Keratinocyte (primary cell): ENCODE data around the gene CTH. TPM values are rescaled to one million over a fixed set of nuclear protein-coding genes. Genes with fewer than 3 reads are reported as not detected.
A peak's percentile ranks its signal among the peaks of the same experiment; 100 is the strongest.

Experiments used
- DNase-seq: peaks from one replicate; pipeline ENCODE4 v3.0.0-alpha.2; 2011; ENCODE audit warnings: low read depth, missing footprints, low spot score
- FAIRE-seq: peaks from 2 replicates; lab custom pipeline; 2011; peaks lifted over from hg19 to GRCh38; lab: Jason Lieb, UNC
- H2AFZ ChIP-seq: 2 replicates; pipeline ENCODE4 v1.6.0; 2012; ENCODE audit warnings: low read length, control low read depth, inconsistent platforms; ENCODE audit not compliant: control insufficient read depth
- H3K27ac ChIP-seq: 2 replicates; pipeline ENCODE4 v1.5.1; 2011; ENCODE audit warnings: low read length; ENCODE audit not compliant: control insufficient read depth, insufficient read depth
- H3K27me3 ChIP-seq: 3 replicates; pipeline ENCODE4 v1.6.0; 2011; ENCODE audit warnings: low read length; ENCODE audit not compliant: control insufficient read depth, insufficient read depth; ENCODE audit errors: extremely low read depth
- H3K36me3 ChIP-seq, 2 experiments: 2 replicates in 1 of 2; 3 replicates in 1 of 2; pipeline ENCODE4 v1.5.1; 2011; ENCODE audit warnings: low read length in 2 of 2, mild to moderate bottlenecking in 1 of 2; ENCODE audit not compliant: control insufficient read depth in 2 of 2, insufficient read depth in 2 of 2; ENCODE audit errors: extremely low read depth in 1 of 2
- H3K4me1 ChIP-seq: 3 replicates; pipeline ENCODE4 v1.5.1; 2011; ENCODE audit warnings: low read length; ENCODE audit not compliant: control insufficient read depth, insufficient read depth; ENCODE audit errors: extremely low read depth
- H3K4me2 ChIP-seq: 3 replicates; pipeline ENCODE4 v1.6.0; 2011; ENCODE audit warnings: low read depth, low read length; ENCODE audit not compliant: control insufficient read depth, insufficient read depth; ENCODE audit errors: extremely low read depth
- H3K4me3 ChIP-seq, 3 experiments: fragments of 200-600 bp in 1 of 3; sonication (generic) in 1 of 3; 2 replicates in 2 of 3; 3 replicates in 1 of 3; pipeline ENCODE4 v1.5.1; 2011 to 2016; ENCODE audit warnings: low read length in 3 of 3, mild to moderate bottlenecking in 3 of 3, control low read depth in 2 of 3, inconsistent platforms in 1 of 3, low read depth in 1 of 3, mixed read lengths in 1 of 3, mixed run types in 1 of 3, moderate library complexity in 1 of 3; ENCODE audit not compliant: control insufficient read depth in 2 of 3, insufficient read depth in 2 of 3; ENCODE audit errors: extremely low read depth in 1 of 3
- H3K79me2 ChIP-seq: 2 replicates; pipeline ENCODE4 v1.6.0; 2012; ENCODE audit warnings: low read length; ENCODE audit not compliant: control insufficient read depth, insufficient read depth
- H3K9ac ChIP-seq: 3 replicates; pipeline ENCODE4 v1.6.0; 2011; ENCODE audit warnings: low read length; ENCODE audit not compliant: control insufficient read depth, insufficient read depth; ENCODE audit errors: extremely low read depth
- H3K9me1 ChIP-seq: 3 replicates; pipeline ENCODE4 v1.6.0; 2011; ENCODE audit warnings: low read length; ENCODE audit not compliant: control insufficient read depth, insufficient read depth; ENCODE audit errors: extremely low read depth
- H3K9me3 ChIP-seq: 2 replicates; pipeline ENCODE4 v1.5.1; 2012; ENCODE audit warnings: low read depth, low read length; ENCODE audit not compliant: control insufficient read depth
- H4K20me1 ChIP-seq: 3 replicates; pipeline ENCODE4 v1.6.0; 2011; ENCODE audit warnings: low read length; ENCODE audit not compliant: control insufficient read depth, insufficient read depth; ENCODE audit errors: extremely low read depth
- EZH2 ChIP-seq: IDR thresholded peaks from one replicate; pipeline ENCODE4 v1.6.1; 2012; ENCODE audit warnings: inconsistent platforms, mild to moderate bottlenecking, low read length, moderate library complexity
- dilution Hi-C: fragments of 300-500 bp; cut with MboI; formaldehyde crosslinking; loops from one replicate; pipeline ENCODE4 v1.7.0; 2020; ENCODE audit warnings: low sequenced_read_pairs; ENCODE audit not compliant: extremely low pct_ligation_motif_present
- polyA minus RNA-seq, 3 experiments: library from RNA; depleted of rRNA, polyadenylated mRNA; stranded (reverse); fragments of >200 nt; gene quantifications; 1 replicate in 1 of 3; 2 replicates in 1 of 3; 3 replicates in 1 of 3; pipeline ENCODE4 v1.2.3, GENCODE V29; 2011
- polyA plus RNA-seq, 5 experiments: library from polyadenylated mRNA; depleted of rRNA in 3 of 5; stranded (reverse) in 3 of 5; stranded (forward) in 1 of 5; unstranded in 1 of 5; fragments of >200 nt; gene quantifications; 1 replicate in 1 of 5; 2 replicates in 3 of 5; 3 replicates in 1 of 5; pipeline versions ENCODE4 v1.2.1 to v1.2.3, GENCODE V29; 2011 to 2012; ENCODE audit warnings: missing spikeins in 2 of 5, low read depth in 1 of 5, low replicate concordance in 1 of 5
- TF ChIP-seq, protein P1 (sequence below), 3 experiments: IDR thresholded peaks in 1 of 3; conservative IDR thresholded peaks in 1 of 3; optimal IDR thresholded peaks in 1 of 3; 2 replicates in 2 of 3; 3 replicates in 1 of 3; pipeline versions ENCODE3 to v1.5.1; 2011; ENCODE audit warnings: low read length in 3 of 3, mild to moderate bottlenecking in 3 of 3, moderate library complexity in 2 of 3, control low read depth in 1 of 3, inconsistent platforms in 1 of 3; ENCODE audit not compliant: insufficient read depth in 2 of 3; ENCODE audit errors: extremely low read depth in 1 of 3

Gene CTH
- polyA plus RNA-seq (3.8 to 5.0 TPM (median 4.4 TPM) in 3 replicates), polyA minus RNA-seq (1.9 to 4.3 TPM (median 4.0 TPM) in 3 replicates)
- 3.0 TPM for polyA plus RNA-seq (2011; ENCODE audit: low read depth)
- 2.8 and 6.1 TPM in 2 replicates for polyA plus RNA-seq (2011; cell fraction: cytosol; rRNA removed)
- polyA plus RNA-seq (2011; cell fraction: nucleus; rRNA removed), result 4.8 and 6.3 TPM in 2 replicates
- polyA plus RNA-seq (2012; ENCODE audit: low replicate concordance), result 2.9 and 7.3 TPM in 2 replicates
- 6.9 TPM for polyA minus RNA-seq (2011; cell fraction: cytosol; rRNA and poly(A)+ RNA removed)
- polyA minus RNA-seq (2011; cell fraction: nucleus; rRNA and poly(A)+ RNA removed), result 5.0 and 6.0 TPM in 2 replicates

DNA sequence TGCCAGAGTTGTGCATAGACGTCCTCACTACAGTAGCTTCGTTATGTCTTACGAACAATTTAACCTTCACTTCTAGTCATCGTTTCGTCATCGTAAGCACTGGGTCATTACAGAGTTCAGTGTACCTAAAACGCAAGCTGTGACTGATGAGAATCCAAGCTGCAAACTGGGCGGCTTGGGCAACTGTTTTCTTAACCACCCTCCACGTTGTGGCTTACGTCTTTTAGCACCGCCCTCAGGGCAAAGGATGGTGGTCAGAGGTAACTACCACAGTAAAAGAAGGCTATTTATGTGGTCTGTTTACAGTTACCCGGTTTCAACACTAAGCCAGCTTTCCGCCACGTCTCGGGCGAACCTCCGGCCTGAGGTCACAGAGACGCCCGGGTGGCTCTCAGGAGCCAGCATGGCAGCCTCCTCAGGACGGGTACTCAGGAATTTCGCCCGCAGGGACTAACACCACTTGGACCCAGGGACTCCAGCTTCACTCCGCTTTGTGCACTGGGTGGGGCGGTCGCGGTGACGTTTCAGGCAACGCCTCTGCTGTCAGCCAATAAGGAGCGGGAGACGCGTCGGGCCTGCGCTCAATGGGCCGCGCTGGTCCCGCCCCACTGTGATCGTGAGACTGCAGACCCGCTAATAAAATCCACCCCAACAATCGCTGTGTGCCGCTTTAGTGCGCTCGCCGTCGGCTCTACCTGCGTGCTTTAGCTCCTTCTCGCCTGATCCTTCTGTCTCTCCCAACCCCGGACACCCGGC, at the start of gene CTH:
Gene CTH (plus strand): TSS at position 665 of the 756 bp plus-strand sequence. CDS start 148 bp downstream, outside the sequence.
- H3K4me1 ChIP-seq, result peaks cover 5% of the 10 kb centered on the region
- dilution Hi-C loops, result no loop called here
- no peaks in the 10 kb centered on the region for H3K79me2 ChIP-seq
- FAIRE-seq, result peak; percentile 89
- H3K27ac ChIP-seq, result peak within 1 kb of the TSS; percentile 91
- no peaks in the 10 kb centered on the region for H3K27me3 ChIP-seq
- H3K9me3 ChIP-seq, result no peaks in the 10 kb centered on the region
- no peaks in the 10 kb centered on the region for H3K9me1 ChIP-seq
- H4K20me1 ChIP-seq, result no peaks in the 10 kb centered on the region
- H3K9ac ChIP-seq, result peak within 1 kb of the TSS; percentile 94
- H3K36me3 ChIP-seq, result no peaks in the 10 kb centered on the region
- H3K4me2 ChIP-seq, result peak within 1 kb of the TSS; percentile 58
- TF ChIP-seq, protein P1, sequence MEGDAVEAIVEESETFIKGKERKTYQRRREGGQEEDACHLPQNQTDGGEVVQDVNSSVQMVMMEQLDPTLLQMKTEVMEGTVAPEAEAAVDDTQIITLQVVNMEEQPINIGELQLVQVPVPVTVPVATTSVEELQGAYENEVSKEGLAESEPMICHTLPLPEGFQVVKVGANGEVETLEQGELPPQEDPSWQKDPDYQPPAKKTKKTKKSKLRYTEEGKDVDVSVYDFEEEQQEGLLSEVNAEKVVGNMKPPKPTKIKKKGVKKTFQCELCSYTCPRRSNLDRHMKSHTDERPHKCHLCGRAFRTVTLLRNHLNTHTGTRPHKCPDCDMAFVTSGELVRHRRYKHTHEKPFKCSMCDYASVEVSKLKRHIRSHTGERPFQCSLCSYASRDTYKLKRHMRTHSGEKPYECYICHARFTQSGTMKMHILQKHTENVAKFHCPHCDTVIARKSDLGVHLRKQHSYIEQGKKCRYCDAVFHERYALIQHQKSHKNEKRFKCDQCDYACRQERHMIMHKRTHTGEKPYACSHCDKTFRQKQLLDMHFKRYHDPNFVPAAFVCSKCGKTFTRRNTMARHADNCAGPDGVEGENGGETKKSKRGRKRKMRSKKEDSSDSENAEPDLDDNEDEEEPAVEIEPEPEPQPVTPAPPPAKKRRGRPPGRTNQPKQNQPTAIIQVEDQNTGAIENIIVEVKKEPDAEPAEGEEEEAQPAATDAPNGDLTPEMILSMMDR (optimal IDR thresholded peaks at IDR 0.05 in 1 of 3, IDR thresholded peaks at IDR 0.05 in 1 of 3, conservative IDR thresholded peaks at IDR 0.05 in 1 of 3; ENCODE audit: extremely low read depth in 1 of 3, insufficient read depth in 2 of 3, low read length in 3 of 3), result no peak
- no peak for TF ChIP-seq EZH2
- no peak for DNase-seq
- peak within 1 kb of the TSS; percentile 66 to 99 (median 99) for H3K4me3 ChIP-seq
- peak within 1 kb of the TSS; percentile 98 for H2AFZ ChIP-seq

DNA sequence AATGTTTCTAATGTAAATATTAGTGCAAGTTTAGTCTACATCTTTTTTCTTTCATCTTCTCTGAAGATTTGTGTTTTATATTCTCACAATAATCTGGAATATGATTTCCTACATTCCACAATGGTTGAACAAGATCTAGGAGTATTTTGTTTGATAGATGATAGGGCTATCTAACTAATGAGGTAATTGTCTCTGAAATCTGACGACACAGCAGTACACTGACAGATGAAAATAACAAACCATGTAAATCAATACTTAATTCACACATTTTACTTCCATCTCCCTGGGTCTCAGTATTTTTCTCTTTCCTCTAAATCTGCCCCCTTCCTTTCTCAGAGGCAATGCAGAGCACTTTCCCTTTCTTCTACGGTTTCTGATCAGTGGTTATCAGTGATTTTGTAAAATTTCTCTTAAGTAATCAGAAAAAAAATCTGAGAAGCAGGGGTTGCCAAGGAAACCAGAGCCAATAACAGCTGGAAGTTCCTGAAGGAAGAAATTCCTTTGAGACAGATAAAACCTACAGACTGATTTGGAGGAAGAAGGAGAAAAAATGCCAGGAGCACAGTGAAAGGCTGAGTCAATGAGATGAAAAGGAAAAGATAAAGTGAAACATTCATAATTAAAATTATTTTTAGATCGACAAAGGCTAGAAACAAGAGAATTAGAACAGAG, 49.2 kb upstream of the CTH start:
- no peaks in the 10 kb centered on the region for H3K9me3 ChIP-seq
- H3K27ac ChIP-seq, result no peak overlapping the region
- H3K4me2 ChIP-seq, result no peak overlapping the region
- no peak overlapping the region for H3K4me3 ChIP-seq
- no peak for DNase-seq
- H3K27me3 ChIP-seq, result no peaks in the 10 kb centered on the region
- no peaks in the 10 kb centered on the region for H3K9me1 ChIP-seq
- peaks cover 22% of the 10 kb centered on the region for H3K4me1 ChIP-seq
- H3K36me3 ChIP-seq, result no peaks in the 10 kb centered on the region
- TF ChIP-seq EZH2, result no peak
- TF ChIP-seq, protein P1 (optimal IDR thresholded peaks at IDR 0.05 in 1 of 3, IDR thresholded peaks at IDR 0.05 in 1 of 3, conservative IDR thresholded peaks at IDR 0.05 in 1 of 3; ENCODE audit: extremely low read depth in 1 of 3, insufficient read depth in 2 of 3, low read length in 3 of 3), result no peak
- H3K79me2 ChIP-seq, result no peaks in the 10 kb centered on the region
- no peak overlapping the region for H2AFZ ChIP-seq
- no peak overlapping the region for H3K9ac ChIP-seq
- dilution Hi-C loops, result no loop called here
- H4K20me1 ChIP-seq, result no peaks in the 10 kb centered on the region
- FAIRE-seq, result no peak
